Pulmonary artery endothelial cell (primary cell): ENCODE measurements around the gene LYPD6. TPM values are rescaled to one million over a fixed set of nuclear protein-coding genes. Genes with fewer than 3 reads are reported as not detected.

ENCODE experiments used
- DNase-seq: peaks from one replicate; pipeline ENCODE4 v3.0.0-alpha.2; 2011; ENCODE audit warnings: low read depth, low spot score
- total RNA-seq: library from RNA; depleted of rRNA; stranded (reverse); fragments of >200 nt; gene quantifications from 2 replicates; pipeline ENCODE4 v1.2.3, GENCODE V29; 2014

The LYPD6 gene
- total RNA-seq, 1 donor from 2014 or later = 1.8 TPM

- DNase-seq = no peak
Measured at GRCh38 chr2:149409506-149409905, 79.1 kb downstream of the LYPD6 start.

DNA sequence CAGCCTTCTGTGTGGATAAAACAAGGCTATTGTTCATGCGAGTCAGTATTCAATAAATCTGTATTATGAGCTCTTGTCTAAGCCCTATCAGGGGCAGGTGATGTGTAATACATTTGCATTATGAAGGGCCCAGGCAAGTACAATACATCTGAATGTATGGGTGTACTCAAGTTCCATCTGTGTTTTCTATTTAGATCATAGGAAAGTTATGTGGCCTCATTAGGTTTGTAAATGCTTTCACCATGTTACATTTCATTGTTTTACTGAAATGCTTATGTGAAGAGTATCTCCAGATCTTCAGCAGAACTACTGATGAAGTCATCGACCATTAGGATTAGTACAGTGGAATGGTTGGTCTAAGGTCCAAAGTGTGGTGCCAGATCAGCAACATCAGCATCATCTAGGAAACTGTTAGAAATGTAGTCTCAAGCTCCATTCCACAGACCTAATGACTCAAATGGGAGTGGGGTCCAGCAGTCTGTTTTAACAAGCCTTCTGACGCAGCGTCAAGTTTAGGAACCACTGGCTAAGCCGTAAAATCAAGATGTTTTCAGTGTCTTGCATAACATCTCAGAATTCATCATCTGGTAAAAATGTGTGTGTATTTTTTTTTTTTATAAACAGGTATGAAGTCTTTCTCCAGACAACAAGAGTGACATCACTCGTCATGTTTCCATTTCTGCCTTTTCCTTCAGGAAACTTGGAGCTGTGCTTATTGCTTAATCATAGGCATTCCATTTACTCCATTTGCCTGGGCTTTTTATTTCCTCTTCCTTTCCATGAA, 80.5 kb downstream of the LYPD6 start:
- DNase-seq = no peak

- no peak for DNase-seq
Measured at GRCh38 chr2:149413487-149413886, 83.1 kb downstream of the LYPD6 start.

DNA sequence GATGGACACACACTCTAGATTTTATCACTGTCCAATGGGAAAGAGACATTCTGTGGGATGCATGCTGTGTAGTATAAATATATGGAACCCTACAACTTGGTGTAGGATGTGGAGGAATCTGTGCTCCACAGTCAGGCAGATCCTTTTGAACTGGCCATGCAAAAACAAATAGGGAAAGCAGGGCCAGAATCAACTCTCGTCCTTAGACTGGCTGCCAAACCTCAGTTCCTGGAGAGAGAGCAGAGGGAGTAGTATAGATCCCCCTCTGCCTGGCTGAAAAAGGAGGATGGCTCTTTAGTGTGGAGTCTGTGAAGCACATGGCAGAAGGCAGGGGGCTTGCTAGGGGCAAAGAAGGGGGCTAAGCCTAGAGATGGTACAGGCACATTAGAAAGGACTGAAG, 84.7 kb downstream of the LYPD6 start:
- no peak for DNase-seq

DNA sequence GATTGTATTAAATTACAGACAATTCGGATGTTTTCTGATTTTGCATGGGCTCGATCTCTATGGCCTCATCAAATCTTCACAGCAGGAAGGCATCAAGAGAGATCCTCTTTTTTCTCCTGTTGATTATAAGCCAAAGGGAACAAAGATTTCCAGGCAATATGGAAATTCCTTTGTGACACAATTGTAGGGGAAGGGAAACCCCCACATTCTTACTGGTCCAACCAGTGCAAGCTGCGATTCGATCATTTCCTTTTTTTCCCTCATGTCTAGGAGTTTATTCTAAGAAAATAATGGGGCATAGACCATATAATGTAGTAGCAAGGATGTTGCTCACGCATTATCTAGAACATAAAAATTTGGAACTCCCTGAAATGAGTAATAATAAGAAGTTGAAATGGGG, 87.7 kb downstream of the LYPD6 start:
- no peak for DNase-seq

- no peak for DNase-seq
Measured at GRCh38 chr2:149420053-149420963, 89.9 kb downstream of the LYPD6 start.

- no peak for DNase-seq
Measured at GRCh38 chr2:149421791-149422190, 91.4 kb downstream of the LYPD6 start.

DNA sequence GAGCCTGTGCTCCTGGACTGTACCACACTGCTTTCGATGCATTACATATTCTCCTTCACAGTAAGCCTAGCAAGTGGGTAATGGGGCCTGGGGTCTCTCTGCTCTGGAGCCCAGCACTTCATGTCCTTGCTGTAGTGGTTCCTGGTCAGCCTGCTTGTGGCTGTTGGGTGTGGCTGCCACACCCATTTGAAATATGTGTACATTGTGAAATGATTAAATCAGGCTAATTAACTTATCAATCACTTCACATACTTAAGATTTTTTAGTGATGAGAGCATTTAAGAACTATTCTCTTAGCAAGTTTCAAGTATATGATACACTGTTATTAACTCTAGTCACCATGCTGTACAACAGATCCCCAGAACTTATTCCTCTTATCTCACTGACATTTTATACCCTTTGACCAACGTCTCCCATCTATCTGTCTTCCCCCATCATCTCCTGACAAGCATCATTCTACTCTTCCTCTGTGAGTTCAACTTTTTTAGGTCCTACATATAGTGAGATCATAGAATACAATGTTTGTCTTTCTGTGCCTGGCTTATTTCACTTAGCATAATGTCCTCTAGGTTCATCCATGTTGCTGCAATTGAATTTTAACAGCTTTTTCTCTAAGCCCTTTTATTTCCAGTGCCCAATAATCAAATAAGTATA, 92.1 kb downstream of the LYPD6 start:
- DNase-seq = no peak

- no peak for DNase-seq
Measured at GRCh38 chr2:149422991-149423338, 92.6 kb downstream of the LYPD6 start.

DNA sequence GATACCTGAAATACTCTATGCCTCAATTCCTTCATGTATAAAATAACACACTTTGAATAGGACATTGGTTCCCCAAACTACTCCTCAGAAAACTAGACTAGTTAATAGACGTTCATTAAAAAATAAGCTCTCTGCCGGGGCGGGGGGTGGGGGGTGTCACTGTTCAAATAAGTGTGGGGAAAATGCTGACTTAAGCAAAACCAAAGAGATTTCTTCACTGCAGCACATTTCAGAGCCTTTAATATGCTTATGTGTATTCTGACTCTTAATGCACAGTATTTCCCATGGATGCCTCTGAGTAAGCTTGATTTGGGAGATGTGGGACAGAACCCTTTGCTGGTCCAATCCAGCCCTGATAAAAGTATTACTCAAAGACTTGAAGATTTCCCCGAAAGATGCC, 93.2 kb downstream of the LYPD6 start:
- DNase-seq = no peak

DNA sequence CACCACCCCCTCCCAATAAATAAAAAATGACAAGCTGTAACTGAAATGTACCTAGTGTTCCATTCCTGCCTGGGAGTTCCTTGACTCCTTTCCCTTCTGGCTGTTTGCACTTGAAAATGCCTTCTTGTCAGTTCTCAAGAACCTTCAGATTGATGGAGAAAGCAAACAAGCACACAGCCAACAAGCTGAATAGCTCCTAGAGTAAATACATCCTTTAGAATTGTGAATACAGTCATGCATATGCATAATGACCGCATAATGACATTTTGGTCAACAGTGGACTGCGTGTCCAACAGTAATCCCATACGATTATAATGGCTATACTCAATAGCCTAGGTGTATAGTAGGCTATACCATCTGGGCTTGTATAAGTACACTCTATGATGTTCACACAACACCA, 97.0 kb downstream of the LYPD6 start:
- DNase-seq = no peak

GRCh38 chr2:149428783-149429182, 98.4 kb downstream of the LYPD6 start:
- no peak for DNase-seq

GRCh38 chr2:149430743-149431736, 100.7 kb downstream of the LYPD6 start:
- no peak for DNase-seq

GRCh38 chr2:149438330-149438960, 108.1 kb downstream of the LYPD6 start:
- no peak for DNase-seq

- DNase-seq = no peak
Measured at GRCh38 chr2:149441255-149441654, 110.9 kb downstream of the LYPD6 start.

DNA sequence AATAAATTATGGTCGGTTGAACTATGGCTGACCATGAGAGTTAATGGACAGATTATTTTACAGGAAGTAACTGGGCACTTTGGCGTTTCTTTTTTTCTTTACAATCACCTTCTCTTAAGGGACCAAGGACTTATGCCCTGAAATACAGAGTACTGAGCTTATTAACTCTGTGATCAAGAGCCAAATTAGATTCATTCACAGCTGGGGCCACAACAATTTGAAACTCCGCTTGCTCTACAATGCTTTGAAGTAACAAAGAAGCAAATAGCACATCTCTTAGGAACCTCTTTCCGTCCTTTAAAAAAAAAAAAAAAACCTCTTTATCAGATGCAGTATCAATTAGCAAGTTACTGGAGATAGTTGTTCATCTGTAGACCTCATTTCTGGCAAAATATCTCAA, 112.0 kb downstream of the LYPD6 start:
- DNase-seq = no peak

DNA sequence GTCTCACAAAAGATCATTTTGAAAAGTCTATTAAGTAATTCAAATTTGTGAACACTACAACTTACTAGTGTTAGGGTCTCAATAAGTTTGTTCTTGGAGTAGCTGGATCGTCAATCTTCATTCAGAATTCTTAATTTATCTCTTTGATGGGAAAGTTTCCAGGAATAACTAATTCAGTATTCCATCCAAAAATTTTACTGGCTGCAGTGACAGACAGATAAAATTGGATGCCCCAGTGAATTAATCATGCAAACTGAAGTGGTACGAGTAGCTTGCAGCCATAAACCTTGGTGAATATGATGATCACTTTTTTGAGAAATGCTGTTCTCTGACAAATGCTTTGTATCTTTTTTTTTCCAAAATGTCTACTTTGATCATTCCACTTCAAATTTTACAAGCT, 112.8 kb downstream of the LYPD6 start:
- DNase-seq = no peak

GRCh38 chr2:149446748-149447147, 116.4 kb downstream of the LYPD6 start:
- DNase-seq = no peak

DNA sequence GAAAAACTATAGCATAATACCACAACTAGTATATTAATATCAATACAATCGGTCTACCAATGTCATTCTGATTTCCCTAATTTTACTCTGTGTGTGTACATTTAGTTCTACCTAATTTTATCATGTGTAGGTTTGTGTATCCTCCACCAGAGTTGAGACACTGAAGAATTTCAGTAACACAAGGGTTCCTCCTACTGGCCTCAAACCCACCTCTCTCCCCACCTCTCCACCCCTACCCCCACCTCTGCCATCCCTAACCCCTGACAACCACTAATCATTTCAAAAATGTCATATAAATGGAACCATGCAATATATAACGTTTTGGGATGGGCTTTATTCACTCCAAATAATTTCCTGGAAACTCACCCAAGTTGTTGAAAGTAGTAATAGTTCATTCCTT, 117.9 kb downstream of the LYPD6 start:
- no peak for DNase-seq

- no peak for DNase-seq
Measured at GRCh38 chr2:149449017-149449416, 118.6 kb downstream of the LYPD6 start.
